AG04449 (cell line): ENCODE data around the gene ATXN2.
"Not testable (repeated sequence)": the region's sequence is repeated elsewhere in the genome, so short reads cannot be mapped to it uniquely, and the experiment has no call there.

Experiments used
- CTCF ChIA-PET: fragments of 350-600 bp; formaldehyde crosslinking; extraction: SDS; loops from one replicate; lab custom pipeline; 2021; ENCODE audit warnings: antibody characterized with exemption; lab: Yijun Ruan, JAX
- POLR2A ChIA-PET: fragments of 400-600, 350-600 bp; formaldehyde crosslinking; extraction: SDS; loops from one replicate; lab custom pipeline; 2020; ENCODE audit warnings: antibody characterized with exemption, inconsistent platforms; lab: Yijun Ruan, JAX
- DNase-seq: peaks from one replicate; pipeline ENCODE4 v3.0.0-alpha.2; 2010; ENCODE audit warnings: low read depth, low spot score
- H3K4me3 ChIP-seq: 2 replicates; pipeline ENCODE4 v1.5.1; 2011; ENCODE audit warnings: low read depth, mild to moderate bottlenecking, control low read depth, low read length
- CTCF ChIP-seq: IDR thresholded peaks from one replicate; pipeline ENCODE4 v1.5.1; 2011; ENCODE audit warnings: mild to moderate bottlenecking, moderate library complexity, low read length, control low read depth, inconsistent platforms; ENCODE audit not compliant: insufficient read depth; ENCODE audit errors: missing control alignments

The ATXN2 gene

GRCh38 chr12:111532751-111533150, 66.4 kb downstream of the ATXN2 start:
- no peak for DNase-seq
- CTCF ChIA-PET, result interaction anchor here (0.8 kb wide), 1 partner anchor 17 kb away, joined by 3 read pairs; no protein-coding TSS in a partner anchor

GRCh38 chr12:111529424-111530368, 69.4 kb downstream of the ATXN2 start:
- peak; percentile 70 for TF ChIP-seq CTCF
- DNase-seq, result no peak
- POLR2A ChIA-PET, result no interaction called here
- H3K4me3 ChIP-seq, result no peak overlapping the region
- CTCF ChIA-PET, result interaction anchor here (0.7 to 4.9 kb wide), 25 partner anchors 9 to 197 kb away, joined by 3 to 74 read pairs (median 4); partner anchors contain the start of gene PHETA1

More at GRCh38 chr12:111532751-111533150, 66.4 kb downstream of the ATXN2 start:
- H3K4me3 ChIP-seq, result no peak overlapping the region
- POLR2A ChIA-PET, result no interaction called here
- no peak for TF ChIP-seq CTCF

GRCh38 chr12:111523587-111524167, 75.4 kb downstream of the ATXN2 start:
- no peak for TF ChIP-seq CTCF
- POLR2A ChIA-PET, result interaction anchor here (0.6 kb wide), 1 partner anchor 121 kb away, joined by 3 read pairs; no protein-coding TSS in a partner anchor
- no peak overlapping the region for H3K4me3 ChIP-seq
- no peak for DNase-seq
- CTCF ChIA-PET, result no interaction called here

- CTCF ChIA-PET, result no interaction called here
- H3K4me3 ChIP-seq, result no peak overlapping the region
- TF ChIP-seq CTCF, result no peak
- DNase-seq, result no peak
- POLR2A ChIA-PET, result no interaction called here
Measured at GRCh38 chr12:111521801-111522200, 77.3 kb downstream of the ATXN2 start.

- ChIA-PET CTCF (interaction anchor here (0.8 to 1.5 kb wide), 3 partner anchors 10 to 154 kb away, joined by 3 to 11 read pairs (median 8); no protein-coding TSS in a partner anchor), POLR2A (no interaction called here)
- no peak overlapping the region for H3K4me3 ChIP-seq
- no peak for DNase-seq
- TF ChIP-seq CTCF, result no peak
Measured at GRCh38 chr12:111519937-111520336, 79.2 kb downstream of the ATXN2 start.

- DNase-seq, result no peak
- H3K4me3 ChIP-seq, result no peak overlapping the region
- ChIA-PET CTCF (interaction anchor here (0.8 to 1.5 kb wide), 3 partner anchors 11 to 154 kb away, joined by 3 to 11 read pairs (median 8); no protein-coding TSS in a partner anchor), POLR2A (no interaction called here)
- no peak for TF ChIP-seq CTCF
Measured at GRCh38 chr12:111519083-111519482, 80.0 kb downstream of the ATXN2 start.

- DNase-seq, H3K4me3 ChIP-seq, POLR2A ChIA-PET: not testable (repeated sequence)
- CTCF ChIA-PET, result interaction anchor here (1.0 kb wide), 1 partner anchor 21 kb away, joined by 6 read pairs; no protein-coding TSS in a partner anchor
Measured at GRCh38 chr12:111507719-111508118, 91.4 kb downstream of the ATXN2 start.

GRCh38 chr12:111507258-111507657, 91.9 kb downstream of the ATXN2 start:
- DNase-seq, CTCF ChIA-PET, H3K4me3 ChIP-seq, POLR2A ChIA-PET: not testable (repeated sequence)
